GM12874 (cell line): ENCODE measurements around the gene PRKD2.

Experiments used
- TF ChIP-seq, protein P1 (sequence below): IDR thresholded peaks from 2 replicates; pipeline ENCODE4 v1.5.1; 2011; ENCODE audit warnings: low read depth, mild to moderate bottlenecking, control low read depth, low read length, moderate library complexity; ENCODE audit not compliant: insufficient read depth

Gene PRKD2

DNA sequence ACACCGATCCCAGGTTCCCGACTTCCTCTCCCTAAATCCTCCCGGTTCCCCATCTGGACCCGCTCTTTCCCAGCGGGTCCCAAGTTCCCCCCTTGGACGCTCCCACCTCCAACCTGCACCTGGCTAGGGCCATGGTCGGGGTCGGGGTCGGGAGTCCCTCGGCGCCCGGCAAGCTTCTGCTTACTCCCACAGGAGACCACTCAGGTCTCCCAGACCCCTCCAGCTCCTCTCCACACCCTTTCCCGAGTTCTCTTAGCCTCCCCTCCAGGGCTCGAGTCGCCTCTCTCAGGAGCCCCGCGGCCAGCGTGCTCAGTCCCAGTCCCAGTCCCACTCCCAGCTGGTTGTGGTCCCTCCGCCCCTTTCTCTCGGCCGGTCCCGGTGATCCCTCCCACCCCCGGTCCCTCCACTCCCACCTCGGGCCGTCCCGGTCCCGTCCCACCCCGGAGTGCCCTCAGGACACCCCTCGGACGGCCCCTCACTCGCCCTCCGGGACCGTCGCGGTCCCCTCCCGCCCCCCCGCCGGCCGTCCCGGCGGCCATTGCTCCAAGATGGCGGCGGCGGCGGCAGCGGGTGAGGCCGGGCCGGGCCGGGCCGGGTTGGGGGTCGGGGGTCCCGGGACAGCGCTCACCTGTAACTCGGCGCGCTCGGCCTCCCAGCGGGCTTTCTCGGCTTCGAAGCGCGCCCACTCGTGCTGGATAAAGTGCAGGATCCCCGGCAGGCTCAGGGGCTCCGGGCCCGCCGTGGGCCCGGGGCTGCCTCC, 28.8 kb upstream of the PRKD2 start, which contains the start of gene FKRP:
Gene FKRP (plus strand): TSS at position 537 of the 760 bp plus-strand sequence. CDS start 9,394 bp downstream, outside the sequence.
- TF ChIP-seq, protein P1, sequence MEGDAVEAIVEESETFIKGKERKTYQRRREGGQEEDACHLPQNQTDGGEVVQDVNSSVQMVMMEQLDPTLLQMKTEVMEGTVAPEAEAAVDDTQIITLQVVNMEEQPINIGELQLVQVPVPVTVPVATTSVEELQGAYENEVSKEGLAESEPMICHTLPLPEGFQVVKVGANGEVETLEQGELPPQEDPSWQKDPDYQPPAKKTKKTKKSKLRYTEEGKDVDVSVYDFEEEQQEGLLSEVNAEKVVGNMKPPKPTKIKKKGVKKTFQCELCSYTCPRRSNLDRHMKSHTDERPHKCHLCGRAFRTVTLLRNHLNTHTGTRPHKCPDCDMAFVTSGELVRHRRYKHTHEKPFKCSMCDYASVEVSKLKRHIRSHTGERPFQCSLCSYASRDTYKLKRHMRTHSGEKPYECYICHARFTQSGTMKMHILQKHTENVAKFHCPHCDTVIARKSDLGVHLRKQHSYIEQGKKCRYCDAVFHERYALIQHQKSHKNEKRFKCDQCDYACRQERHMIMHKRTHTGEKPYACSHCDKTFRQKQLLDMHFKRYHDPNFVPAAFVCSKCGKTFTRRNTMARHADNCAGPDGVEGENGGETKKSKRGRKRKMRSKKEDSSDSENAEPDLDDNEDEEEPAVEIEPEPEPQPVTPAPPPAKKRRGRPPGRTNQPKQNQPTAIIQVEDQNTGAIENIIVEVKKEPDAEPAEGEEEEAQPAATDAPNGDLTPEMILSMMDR, result no peak

DNA sequence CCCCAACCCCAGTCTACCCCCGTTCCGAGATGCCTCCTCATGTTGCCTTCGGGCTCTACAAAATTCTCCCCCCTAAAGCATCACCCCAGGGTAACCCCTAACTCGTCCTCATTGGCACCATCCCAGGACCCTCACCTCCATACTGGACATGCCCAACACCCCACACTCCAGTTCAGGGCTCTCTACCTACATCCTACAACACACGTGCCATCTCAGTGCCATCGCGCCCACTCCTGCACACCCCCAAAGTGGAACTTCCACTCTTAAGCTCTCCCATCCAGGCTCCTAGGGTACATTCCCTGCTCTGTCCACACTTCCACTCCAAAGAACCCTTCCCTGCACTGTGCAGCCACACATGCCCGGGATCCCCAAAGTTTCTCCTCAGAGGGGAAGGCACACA, 28.1 kb upstream of the PRKD2 start:
- TF ChIP-seq, protein P1, result no peak

DNA sequence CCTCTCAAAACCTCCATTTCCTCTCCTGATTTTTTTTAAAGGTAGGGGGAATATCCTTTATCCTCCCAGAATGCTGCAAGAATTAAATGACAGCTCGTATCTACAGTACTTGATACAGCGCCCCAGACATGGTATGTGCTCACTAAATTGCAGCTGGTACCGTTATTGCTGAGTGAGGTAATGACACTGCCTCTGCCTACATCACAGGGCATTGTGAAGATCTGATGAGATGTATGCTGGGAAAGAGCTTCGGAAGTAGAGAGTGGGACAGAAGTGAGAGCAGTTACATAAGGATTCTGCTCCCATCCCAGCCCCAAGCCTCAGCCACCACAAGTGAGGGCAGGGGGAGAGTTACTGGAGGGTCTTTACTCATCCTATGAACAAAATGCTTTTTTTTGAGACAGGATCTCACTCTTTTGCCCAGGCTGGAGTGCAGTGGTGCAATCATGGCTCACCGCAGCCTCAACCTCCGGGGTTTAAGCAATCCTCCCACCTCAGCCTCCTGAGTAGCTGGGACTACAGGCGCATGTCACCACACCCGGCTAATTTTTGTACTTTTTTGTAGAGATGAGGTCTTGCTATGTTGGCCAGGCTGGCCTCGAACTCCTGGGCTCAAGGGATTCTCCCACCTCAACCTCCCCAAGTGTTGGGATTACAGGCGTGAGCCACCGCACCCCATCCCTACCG, 27.2 kb upstream of the PRKD2 start:
- TF ChIP-seq, protein P1, result no peak

DNA sequence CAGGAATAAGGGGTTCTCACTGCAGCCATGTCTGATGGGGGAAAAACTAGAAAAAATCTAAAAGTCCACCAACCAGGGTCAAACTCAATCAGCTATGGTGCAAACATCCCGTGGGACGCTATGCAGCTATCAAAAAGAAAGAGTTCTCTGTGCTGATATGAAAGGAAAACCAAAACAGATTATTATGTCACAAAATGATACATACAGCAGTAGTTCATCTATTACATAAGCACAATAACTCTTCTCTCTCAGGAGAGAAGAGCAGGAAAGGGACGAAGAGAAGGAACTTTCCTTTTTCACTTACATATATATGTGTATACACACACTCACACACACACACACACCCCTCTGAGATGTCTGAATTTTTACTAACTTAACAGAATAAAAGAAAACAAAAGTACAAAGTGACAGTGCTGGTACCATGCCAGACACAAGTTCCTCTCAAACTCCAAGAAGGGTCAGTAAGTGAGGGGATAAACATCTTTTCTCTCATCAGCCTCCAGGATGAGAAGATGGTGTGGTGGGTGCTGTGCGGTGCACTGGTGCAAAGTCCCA, 26.1 kb upstream of the PRKD2 start:
- TF ChIP-seq, protein P1, result no peak

DNA sequence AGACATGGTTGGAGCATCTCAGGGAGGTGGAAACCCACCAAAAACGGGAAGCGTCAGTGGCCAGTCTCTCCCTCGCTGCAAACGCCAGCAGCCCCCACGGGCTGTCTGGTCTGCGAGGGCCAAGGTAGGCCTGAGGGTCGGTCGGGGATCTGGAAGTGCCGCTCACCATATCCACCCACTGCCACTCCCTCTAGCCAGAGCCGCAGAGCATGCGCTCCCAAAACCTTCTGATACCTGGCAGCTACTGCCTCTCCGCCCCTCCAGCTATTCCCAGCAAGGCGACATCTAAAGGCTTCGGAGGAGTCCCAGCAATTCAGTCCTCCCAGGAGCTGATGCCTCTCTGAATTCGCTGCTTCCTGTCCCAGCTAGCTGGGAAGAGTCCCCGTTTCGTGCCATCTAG, 24.5 kb upstream of the PRKD2 start:
- TF ChIP-seq, protein P1, result no peak

DNA sequence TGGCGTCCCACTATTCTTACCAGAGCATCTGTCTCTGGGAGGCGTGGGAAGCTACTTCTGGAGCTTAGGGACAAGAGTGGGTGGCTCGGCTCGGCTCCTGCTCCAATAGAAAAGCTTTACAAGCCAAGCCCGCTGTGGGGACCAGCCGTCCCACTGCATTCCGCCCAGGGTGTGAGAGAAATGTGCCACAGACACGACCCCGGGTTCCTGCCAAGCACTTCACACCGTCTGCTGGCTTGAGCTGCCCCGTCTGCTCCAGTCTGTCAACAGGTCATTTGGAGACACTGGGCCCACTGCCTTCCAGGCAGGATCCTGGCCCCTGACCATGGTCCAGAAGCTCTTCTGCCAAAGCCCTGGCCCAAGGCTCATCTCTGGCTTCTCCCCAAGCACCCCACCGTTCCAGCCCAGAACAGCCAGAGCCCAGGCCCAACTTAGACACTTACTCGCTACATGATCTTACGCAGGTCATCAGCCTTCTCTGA, 22.4 kb upstream of the PRKD2 start:
- TF ChIP-seq, protein P1, result no peak

DNA sequence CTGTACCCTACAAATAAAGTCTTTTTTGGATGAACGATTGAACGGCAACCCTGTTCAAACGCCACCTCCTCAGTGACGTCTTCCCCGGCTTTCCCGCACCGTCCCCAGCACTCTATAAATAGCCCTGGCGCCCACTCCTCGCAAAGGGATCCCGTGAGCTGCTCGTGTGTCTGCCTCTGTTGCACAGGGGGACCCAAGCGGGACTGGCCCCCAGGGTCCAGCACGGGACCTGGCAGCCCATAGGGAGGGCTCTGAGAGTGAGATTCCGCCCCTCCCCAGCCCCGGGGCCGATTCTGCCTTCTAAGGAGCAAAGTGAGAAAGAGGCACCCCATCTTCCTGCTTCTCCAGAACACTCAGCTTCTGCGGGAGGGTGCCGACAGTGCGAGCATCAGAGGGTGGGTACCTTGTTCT, 20.9 kb upstream of the PRKD2 start:
- TF ChIP-seq, protein P1, result no peak
